ENCODE data around the gene SFMBT2. TPM values are rescaled to one million over a fixed set of nuclear protein-coding genes. Genes with fewer than 3 reads are reported as not detected.

SFMBT2 gene
- total RNA-seq, 1 donor from 2014 or later = 7.0 TPM

DNA sequence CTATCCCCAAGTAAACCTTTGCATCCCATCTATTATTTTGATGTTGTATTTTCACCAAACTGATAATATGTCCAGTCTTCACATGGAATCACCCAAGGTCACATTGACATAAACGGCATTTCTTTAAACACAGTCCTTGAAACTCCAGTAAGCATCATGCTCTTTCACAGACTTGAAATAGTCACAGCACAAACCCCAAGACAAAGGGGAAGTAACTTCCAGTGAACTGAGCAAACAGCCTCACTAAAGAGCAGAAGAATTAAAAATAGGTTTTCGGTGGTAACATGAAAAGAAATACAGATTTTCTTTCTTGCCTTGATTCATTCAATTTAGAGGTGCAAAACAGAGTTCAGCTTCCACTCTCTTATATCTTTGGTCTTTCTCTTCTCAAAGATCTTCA lies 253.7 kb downstream of the SFMBT2 start:
- Mint-ChIP-seq H3K4me1 (peaks cover 15% of the 10 kb centered on the region), H3K27me3 (ENCODE audit: low read depth) (no peaks in the 10 kb centered on the region), H3K4me3 (no peak overlapping the region), H3K36me3 (ENCODE audit: low read depth) (peaks cover 5% of the 10 kb centered on the region), H3K9me3 (no peaks in the 10 kb centered on the region), H3K27ac (ENCODE audit: unreplicated experiment) (no peak overlapping the region)
- TF ChIP-seq, protein P1, sequence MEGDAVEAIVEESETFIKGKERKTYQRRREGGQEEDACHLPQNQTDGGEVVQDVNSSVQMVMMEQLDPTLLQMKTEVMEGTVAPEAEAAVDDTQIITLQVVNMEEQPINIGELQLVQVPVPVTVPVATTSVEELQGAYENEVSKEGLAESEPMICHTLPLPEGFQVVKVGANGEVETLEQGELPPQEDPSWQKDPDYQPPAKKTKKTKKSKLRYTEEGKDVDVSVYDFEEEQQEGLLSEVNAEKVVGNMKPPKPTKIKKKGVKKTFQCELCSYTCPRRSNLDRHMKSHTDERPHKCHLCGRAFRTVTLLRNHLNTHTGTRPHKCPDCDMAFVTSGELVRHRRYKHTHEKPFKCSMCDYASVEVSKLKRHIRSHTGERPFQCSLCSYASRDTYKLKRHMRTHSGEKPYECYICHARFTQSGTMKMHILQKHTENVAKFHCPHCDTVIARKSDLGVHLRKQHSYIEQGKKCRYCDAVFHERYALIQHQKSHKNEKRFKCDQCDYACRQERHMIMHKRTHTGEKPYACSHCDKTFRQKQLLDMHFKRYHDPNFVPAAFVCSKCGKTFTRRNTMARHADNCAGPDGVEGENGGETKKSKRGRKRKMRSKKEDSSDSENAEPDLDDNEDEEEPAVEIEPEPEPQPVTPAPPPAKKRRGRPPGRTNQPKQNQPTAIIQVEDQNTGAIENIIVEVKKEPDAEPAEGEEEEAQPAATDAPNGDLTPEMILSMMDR (conservative IDR thresholded peaks at IDR 0.05) = no peak
- no peak for DNase-seq (ENCODE audit: low read depth, low spot score)

DNA sequence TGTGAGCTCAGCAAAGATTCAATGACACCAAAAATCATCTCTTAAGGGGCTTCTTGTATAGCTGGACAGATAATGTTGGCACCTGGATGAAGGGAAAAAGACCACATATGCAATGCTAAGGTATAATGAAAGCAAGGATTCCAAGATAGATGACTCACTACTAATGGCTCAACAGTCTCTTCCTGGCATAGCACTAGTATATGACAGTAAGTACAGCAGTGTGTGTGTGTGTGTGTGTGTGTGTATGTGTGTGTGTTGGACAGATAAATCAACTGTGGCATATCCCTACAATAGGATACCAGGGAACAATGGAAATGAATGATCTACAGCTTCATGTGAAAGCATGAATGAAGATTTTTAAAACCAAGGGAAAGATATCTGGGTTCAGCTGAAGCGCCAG lies 257.1 kb downstream of the SFMBT2 start:
- H3K27me3 Mint-ChIP-seq (ENCODE audit: low read depth) = no peaks in the 10 kb centered on the region
- H3K4me1 Mint-ChIP-seq = peaks cover 15% of the 10 kb centered on the region
- H3K36me3 Mint-ChIP-seq (ENCODE audit: low read depth) = no peaks in the 10 kb centered on the region
- TF ChIP-seq, protein P1 (conservative IDR thresholded peaks at IDR 0.05) = no peak
- no peak for DNase-seq (ENCODE audit: low read depth, low spot score)
- no peak overlapping the region for H3K4me3 Mint-ChIP-seq
- no peaks in the 10 kb centered on the region for H3K9me3 Mint-ChIP-seq
- no peak overlapping the region for H3K27ac Mint-ChIP-seq (ENCODE audit: unreplicated experiment)

DNA sequence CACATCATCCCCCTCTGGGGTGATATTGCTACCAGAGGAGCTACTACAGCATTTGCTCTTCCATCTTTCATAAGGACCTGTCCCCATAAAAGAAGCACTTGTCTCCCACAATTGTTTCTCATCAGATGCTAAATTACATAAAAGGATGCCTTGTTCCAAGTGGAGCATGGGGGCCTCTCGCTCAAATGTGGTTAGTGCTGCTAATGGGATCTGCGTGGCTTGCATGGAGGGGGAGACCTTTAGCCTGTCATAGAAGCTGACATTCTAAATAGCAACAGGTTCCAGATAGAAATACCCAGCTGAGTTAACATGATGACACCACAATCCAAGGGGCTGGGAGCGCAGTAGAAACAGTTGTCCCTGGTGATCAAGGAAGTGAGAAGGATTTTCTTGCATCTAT lies 257.9 kb downstream of the SFMBT2 start:
- no peak overlapping the region for H3K27ac Mint-ChIP-seq (ENCODE audit: unreplicated experiment)
- H3K9me3 Mint-ChIP-seq = no peaks in the 10 kb centered on the region
- H3K4me3 Mint-ChIP-seq = no peak overlapping the region
- no peaks in the 10 kb centered on the region for H3K36me3 Mint-ChIP-seq (ENCODE audit: low read depth)
- H3K4me1 Mint-ChIP-seq = peaks cover 15% of the 10 kb centered on the region
- DNase-seq (ENCODE audit: low read depth, low spot score) = no peak
- TF ChIP-seq, protein P1 (conservative IDR thresholded peaks at IDR 0.05) = no peak
- peaks cover 2% of the 10 kb centered on the region for H3K27me3 Mint-ChIP-seq (ENCODE audit: low read depth)

DNA sequence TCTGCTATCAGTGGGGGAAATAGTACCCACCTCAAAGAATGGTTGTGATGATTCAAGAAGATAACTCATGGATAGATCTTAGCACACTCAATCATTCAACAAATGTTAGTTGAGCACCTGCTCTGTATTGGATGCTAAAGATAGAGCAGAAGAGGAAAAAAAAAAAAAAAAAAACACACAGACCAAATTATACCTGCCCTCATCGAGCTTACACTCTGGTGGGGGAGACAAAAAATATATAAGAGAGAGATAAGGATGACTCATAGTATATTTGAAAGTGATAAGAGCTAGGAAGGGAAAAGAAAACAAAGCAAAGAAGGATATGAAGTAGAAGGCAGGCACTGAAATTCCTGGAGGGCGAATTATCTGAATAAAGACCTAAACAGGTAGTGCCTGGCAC lies 258.5 kb downstream of the SFMBT2 start:
- no peak overlapping the region for H3K4me3 Mint-ChIP-seq
- H3K27me3 Mint-ChIP-seq (ENCODE audit: low read depth) = peaks cover 2% of the 10 kb centered on the region
- peaks cover 15% of the 10 kb centered on the region for H3K4me1 Mint-ChIP-seq
- no peaks in the 10 kb centered on the region for H3K9me3 Mint-ChIP-seq
- no peaks in the 10 kb centered on the region for H3K36me3 Mint-ChIP-seq (ENCODE audit: low read depth)
- DNase-seq (ENCODE audit: low read depth, low spot score) = no peak
- no peak overlapping the region for H3K27ac Mint-ChIP-seq (ENCODE audit: unreplicated experiment)
- TF ChIP-seq, protein P1 (conservative IDR thresholded peaks at IDR 0.05) = no peak

DNA sequence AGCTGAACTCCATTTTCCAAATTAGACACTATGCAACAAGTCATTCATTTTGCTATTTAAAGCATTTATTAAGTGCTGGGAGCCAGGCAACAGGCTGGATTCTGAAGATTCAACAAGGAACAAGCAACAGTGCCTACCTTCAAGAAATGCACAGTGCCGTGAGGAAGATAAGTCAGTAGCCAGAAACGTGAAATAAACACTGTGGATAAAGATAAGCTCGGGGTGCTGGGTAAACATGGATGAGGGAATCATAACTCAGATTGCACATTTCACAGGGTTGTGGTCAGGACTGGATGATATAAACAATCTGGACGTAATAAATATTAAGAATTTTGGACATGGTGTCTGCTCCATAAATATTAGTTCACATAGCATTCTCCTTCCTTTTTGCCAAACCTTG lies 259.3 kb downstream of the SFMBT2 start:
- peaks cover 15% of the 10 kb centered on the region for H3K4me1 Mint-ChIP-seq
- no peak for DNase-seq (ENCODE audit: low read depth, low spot score)
- H3K27me3 Mint-ChIP-seq (ENCODE audit: low read depth) = peaks cover 2% of the 10 kb centered on the region
- no peaks in the 10 kb centered on the region for H3K36me3 Mint-ChIP-seq (ENCODE audit: low read depth)
- H3K27ac Mint-ChIP-seq (ENCODE audit: unreplicated experiment) = no peak overlapping the region
- H3K9me3 Mint-ChIP-seq = no peaks in the 10 kb centered on the region
- H3K4me3 Mint-ChIP-seq = no peak overlapping the region
- TF ChIP-seq, protein P1 (conservative IDR thresholded peaks at IDR 0.05) = no peak

DNA sequence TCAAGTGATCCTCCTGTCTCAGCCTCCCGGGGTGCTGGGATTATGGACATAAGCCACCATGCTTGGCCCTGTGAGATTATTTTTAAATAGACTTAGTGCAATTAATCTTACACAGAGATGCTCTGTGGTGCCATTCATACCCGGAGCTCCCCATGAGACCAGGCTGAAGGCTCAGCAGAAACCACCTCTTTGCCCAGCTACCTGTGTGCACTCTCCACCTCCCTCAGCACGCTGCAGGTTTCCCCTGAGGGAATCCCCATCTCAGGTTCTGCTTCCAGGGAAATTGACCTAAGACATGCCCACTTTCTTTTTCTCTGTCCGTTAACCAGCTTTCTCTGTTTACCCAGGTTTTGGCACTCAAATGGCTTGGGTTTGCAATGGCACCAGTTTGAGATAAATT lies 260.5 kb downstream of the SFMBT2 start:
- no peak overlapping the region for H3K4me3 Mint-ChIP-seq
- no peaks in the 10 kb centered on the region for H3K36me3 Mint-ChIP-seq (ENCODE audit: low read depth)
- TF ChIP-seq, protein P1 (conservative IDR thresholded peaks at IDR 0.05) = no peak
- no peak overlapping the region for H3K27ac Mint-ChIP-seq (ENCODE audit: unreplicated experiment)
- H3K9me3 Mint-ChIP-seq = no peaks in the 10 kb centered on the region
- no peak for DNase-seq (ENCODE audit: low read depth, low spot score)
- H3K27me3 Mint-ChIP-seq (ENCODE audit: low read depth) = peaks cover 2% of the 10 kb centered on the region
- peaks cover 15% of the 10 kb centered on the region for H3K4me1 Mint-ChIP-seq
